SIG-M5 (cell line): ENCODE measurements around the gene F12.

Source experiments
- DNase-seq: peaks from one replicate; lab custom pipeline; 2025; lab: John Stamatoyannopoulos, UW

Gene F12

DNA sequence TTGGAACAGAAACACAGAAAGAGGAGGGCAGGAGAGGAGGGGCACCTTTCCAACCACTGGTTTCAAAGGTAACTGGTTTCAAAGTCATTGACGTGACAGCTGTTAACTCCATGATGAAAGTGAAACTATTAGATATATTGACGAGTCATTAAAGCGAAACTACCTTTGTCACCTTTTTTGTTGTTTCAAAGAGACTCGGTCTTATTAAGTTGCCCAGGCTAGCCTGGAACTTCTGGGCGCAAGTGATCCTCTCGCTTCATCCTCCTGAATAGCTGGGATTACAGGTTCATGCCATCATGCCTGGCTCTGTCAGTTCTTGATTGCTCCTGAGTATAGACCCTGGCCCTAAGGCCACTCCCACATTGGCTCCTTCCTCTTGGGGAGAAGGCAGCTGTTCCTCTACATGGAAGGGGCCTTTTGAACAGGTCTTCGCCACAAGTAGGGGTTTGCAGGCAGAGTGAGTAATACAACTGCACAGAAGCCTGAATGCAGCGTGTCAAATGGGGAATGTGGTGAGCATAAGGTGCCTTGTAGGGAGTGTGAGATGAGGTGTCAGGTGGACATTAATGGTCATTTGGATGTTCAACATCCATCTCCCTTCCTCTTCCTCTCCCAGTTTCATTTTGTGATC, 3.4 kb upstream of the F12 start:
- no peak for DNase-seq

DNA sequence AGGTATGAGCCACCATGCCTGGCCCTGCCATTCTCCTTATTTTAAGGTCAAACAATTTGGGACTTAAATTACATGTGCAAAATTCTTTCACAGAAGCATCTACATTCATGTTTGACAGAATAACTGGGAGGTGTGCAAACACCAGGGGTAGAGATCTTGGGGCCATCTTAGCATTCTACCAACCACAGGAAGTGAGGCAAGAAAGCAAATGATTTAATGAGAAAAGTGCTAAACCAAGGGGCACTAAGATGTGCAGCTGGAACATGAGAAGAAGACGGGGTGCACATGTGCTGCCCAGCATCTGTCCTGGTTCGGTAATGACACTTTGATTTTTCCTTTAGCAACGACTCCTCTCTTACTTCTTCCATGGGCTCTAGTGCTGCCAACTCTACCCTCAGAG, 1.2 kb upstream of the F12 start:
- DNase-seq: no peak

DNA sequence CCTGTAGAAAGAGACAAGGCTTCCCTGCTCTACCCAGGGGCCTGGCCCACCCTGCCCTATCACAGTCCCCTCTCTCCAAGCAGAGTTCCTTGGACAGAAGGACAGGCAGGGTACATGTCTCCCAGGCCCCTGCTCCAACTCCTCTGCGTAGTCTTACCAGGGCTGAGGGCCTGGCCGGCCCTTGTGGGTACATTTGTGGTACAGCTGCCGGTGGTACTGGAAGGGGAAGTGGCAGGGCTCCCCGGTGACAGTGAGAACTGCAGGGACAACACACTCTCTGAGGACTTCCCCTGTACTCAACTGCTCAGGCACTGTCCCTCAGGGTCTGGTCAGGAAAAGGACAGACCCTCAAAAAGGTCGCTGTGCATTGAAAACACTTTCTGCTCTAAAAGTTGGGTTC, 3.6 kb downstream of the F12 start:
- peak; percentile 31 for DNase-seq

DNA sequence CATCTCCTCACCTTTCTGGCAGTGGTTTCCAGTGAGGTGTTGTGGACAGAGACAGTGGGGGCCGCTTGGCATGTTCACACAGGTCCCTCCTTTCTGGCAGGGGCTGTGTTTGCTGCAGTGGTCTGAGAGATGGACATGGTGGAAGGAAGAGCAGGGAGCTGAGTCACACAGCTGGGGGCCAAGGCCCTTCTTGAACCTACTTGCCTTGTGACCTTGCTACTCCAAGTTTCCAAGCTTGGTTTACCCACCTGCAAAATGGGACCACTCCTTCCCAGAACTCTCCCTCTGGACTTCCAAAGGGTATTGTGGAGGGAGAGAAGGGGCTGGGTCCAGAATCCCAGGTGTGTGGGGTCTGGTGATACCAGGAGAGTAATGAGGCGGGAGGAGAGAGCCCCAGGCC, 4.1 kb downstream of the F12 start:
- no peak for DNase-seq

DNA sequence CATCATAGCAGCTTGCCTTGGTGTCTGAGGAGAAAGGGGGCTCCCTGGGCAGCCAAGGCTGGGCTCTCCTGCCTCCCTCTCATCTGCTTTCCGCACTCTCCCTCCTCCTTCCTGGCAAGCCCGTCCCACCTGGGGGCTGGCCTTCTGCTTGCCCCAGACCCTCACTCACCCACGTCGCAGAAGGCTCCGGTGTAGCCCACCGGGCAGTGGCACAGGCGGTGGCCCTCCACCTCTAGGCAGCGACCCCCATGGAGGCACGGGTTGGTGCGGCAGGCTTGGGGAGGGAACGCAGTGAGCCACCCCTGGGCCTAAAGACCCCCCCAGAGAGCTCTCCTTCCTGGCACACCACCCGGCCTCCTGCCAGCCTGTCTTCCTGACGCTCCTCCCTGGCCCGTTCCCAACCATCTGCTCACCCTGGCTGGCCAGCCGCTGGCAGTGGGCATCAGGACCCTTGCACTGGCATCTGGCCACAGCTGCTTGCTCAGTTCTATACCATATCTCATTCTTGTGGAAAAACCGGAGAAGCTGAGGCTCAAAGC, 4.7 kb downstream of the F12 start:
- DNase-seq: no peak

DNA sequence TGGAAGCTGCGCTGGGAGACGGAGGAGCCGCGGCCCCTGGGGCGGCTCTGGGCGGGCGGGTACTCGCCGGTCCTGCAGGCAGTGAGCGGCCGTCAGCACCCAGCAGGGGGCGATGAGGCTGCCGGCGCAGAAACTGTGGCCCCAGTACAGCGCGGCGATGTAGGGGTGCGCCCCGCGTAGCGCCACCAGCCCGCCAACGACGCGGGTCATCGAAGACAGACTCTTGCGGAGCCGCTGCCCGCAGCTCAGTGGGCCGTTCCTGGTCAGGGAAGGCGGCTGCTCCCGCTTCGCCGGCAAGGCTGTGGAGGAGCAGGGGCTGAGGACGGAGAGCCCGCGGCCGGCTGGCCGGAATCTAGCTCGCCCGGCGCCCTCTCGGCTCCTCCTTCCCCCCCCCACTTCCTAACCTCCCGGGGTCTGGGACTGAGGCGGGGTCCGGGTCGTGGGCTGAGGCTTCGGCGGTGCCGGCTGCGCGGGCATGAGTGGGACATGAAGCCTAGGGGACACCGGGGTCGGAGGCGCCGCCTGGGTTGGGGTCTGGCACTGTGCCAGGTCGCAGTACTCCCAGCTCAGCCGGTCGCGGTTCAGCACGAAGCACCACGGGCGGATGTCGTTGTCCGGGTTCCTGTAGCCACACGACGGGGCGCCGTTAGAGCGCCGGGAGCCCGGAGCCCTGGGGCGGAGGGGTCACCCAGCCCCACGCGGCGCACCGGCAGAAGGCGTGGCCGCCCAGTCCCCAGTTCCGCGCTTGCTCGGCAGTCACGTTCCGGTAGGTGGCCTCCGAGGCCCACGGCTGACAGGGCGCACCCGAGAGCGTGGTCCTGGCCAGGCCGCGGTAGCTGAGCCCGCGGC, 5.3 kb downstream of the F12 start:
- no peak for DNase-seq

DNA sequence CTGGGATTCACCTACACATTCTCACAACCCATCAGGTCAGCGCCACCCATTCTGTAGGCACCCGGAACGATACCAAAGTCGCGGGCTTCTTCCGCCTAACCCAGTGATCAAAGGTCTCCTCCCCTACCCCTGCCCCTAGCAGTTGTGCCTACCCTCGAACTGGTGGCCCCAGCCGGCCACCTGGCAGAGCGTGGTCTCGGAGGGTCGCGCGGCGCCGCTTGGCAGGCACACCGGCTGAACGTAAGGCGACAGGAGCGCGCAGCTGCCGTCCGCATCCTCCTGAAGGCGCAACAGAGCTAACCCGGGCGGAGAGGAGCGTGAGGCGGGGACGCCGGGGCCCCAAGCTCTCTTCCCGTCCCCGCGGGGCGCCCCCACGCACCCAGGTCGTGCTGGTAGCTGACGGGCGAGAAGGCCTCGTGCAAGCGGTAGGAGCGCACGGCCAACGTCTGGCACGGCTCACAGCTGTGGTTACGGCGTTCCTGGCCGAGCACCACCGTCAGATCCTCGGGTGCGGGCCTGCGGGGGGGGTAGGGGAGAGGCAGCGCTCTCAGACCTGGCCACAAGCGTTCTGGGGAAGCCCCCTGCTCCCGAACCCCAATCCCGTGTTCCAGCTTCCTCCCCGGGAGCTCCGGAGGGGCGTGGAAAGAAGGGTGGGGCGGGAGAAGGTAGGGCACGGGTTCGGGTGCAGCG, 6.1 kb downstream of the F12 start:
- DNase-seq: no peak

DNA sequence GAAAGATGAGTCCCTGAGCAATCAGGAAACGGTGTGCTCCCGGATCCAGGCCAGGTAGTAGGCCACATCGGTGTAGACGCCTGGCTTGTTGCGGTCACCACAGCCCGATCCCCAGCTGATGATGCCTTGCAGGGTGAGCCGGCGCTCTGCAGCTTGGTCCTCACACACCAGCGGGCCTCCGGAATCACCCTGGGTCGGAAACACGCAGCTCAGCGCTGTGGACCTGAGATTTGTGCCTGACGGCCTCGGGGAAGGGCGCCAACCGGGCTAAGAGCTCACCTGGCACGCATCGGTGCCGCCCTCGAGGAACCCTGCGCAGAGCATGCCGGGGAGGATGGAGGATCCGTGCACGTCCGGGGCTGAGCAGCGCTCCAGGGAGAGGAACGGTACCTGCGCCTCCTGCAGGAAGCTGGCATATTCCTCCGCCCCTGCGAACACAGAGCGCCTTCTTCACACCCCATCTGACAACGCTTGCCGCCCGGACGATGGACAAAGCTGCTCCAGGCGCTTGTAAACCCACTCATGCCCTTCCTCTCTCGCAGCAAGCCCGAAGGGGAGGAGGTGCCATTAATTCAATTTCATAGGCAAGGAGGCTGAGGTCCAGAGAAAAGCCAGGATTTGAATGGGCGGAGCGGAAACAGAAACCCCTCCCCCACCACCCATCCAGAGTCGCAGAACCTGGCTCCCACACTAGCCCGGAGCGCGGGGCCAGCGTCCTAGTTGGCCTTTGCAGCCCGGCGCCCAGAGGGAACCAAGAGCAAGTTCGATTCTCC, 6.9 kb downstream of the F12 start:
- no peak for DNase-seq

DNA sequence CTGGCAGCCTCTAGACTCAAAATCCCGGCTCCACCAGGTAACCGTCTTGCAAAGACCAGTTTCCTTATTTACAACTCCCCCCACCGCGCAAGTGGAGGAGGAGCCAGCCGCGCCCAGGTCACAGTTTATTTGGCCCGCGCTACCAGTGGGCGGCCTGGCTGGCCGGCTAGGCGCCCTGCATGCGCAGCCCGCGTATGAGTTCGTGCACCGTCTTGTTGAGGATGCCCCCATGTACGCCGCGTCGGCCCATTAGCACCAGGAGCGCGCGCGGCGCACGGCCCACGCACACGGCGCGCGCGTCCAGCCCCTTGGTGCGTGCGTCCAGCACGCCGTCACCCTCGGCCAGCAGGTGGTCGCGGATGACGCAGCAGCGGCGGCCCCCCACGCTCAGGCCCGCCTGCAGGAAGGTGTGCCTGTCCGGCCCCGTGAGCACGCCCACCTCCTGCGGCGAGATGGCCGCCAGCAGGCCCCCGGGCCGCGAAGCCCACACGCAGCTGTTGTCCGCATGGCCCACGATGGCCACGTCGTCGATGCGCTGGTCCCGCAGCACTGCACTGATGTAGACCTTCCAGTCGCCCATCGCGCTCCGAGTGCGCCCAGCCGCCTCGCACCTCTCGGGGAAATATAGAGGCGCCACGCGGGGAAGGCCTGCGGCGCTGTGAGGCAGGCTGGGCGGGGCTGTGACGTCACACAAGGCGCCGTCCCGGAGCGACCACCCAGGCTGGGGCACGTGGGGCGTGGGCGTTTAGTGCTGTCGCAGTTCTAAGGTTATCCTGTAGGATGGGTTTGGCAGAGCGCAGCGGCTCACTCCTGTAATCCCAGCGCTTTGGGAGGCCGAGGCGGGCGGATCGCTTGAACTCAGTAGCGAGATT, 9.1 kb downstream of the F12 start, which contains the start of gene PFN3:
PFN3 (minus strand) TSS at position 665 of the 872 bp plus-strand sequence; CDS start at position 580, 85 bp downstream.
- DNase-seq: no peak

DNA sequence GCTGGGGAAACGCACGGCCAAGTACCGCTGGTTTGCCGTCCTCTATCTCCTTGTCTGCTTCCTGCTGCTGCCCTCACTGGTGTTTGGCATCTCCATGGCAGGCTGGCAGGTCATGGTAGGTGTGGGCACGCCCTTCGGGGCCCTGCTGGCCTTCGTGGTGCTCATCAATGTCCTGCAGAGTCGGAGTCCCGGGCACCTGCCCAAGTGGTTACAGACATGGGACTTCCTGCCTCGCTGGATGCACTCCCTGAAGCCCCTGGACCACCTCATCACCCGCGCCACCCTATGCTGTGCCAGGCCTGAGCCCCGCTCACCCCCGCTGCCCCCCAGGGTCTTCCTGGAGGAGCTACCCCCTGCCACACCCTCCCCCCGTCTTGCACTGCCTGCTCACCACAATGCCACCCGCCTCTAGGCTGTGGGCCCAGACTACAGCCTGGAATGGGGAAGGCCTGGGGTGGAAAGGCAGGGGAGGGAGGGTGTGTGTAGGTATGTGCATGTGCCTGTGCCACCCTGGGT, 11.4 kb downstream of the F12 start:
- no peak for DNase-seq

DNA sequence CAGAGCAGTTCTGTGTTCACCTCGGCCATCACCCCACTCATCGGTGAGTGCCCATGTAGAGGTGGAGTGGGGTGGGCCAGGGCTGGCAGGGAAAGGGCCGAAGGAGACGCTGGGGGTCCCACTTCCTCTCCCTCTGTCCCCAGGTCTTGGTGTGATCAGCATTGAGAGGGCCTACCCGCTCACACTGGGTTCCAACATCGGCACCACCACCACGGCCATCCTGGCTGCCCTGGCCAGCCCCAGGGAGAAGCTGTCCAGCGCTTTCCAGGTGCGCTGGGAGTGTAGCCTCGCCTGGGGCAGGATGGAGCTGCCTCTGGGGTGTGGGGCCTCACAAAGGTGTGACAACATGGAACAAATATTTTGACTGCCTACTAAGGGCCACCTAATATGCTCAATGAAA, 12.6 kb downstream of the F12 start:
- DNase-seq: no peak

DNA sequence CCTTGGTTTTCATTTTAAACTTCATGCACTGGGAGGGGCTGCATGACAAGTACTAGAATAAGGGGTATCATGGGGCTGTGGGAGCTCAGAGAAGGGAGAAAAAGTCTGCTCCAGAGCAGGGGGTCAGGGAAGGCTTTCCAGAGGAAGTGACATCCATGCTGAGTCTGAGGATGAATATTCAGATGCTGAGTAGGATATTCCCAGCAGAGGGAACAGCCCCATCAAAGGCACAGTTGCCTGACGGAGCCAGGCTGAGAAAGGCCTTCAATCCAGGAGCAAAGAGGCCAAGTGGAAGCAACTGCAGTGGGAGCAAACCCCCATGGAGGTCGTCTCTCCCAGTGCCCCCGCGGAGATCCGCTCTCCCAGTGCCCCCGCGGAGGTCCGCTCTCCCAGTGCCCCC, 13.3 kb downstream of the F12 start:
- no peak for DNase-seq

DNA sequence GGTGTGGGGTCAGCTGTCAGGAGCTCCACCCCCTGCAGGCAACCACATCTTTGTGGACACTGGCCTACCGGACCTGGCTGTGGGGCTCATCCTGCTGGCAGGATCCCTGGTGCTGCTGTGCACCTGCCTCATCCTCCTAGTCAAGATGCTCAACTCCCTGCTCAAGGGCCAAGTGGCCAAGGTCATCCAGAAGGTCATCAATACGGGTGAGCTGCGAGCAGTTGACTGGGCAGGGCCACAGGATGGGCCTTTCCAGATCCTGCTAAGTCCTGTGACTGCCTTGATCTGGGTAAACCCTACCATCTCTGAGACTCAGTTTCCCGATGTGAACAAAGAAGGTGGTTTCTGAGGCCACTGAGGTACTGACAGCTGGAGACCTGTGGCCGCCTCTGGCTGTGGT, 15.4 kb downstream of the F12 start:
- no peak for DNase-seq

DNA sequence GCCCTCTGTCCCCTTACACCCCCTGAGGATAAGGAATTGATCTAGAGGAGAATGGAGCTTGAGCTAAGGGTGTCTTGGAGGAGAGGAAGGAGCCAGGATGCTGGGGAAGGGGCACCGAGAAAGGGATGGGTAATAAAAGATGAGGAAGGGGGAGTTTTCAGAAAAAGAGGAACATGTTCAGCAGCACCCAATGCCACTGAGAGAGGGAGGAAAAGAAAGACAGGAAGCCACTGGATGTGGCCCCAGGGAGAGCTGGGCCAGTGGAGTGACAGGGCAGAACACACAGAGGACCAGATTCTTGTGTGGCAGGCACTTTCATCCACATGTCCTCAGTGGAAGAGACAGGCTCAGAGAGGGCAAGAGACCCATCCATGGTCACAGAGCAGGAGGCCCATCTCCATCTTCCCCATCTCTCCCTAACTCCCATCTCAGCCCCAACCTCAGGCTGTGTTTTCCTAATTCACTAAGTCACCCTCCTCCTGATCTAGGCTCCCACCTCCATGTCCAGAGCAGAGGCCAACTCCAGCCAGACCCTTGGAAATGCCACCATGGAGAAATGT, 16.1 kb downstream of the F12 start:
- DNase-seq: no peak

DNA sequence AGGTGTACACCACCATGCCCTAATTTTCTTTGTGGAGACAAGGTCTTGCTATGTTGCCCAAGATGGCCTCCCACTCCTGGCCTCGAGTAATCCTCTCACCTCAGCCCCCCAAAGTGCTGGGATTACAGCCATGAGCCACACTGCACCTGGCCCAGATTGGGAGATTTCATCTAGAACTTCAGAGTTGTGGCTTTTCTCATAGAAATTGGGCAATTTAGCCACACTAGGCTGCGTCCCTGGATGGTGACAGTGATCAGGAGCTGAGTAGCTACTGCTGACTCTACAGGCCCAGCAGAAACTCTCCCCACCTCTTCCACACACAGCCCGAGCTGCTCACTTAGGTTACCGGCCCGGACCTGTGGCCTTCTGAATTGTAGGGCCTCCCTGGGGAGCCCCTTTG, 16.6 kb downstream of the F12 start:
- no peak for DNase-seq

DNA sequence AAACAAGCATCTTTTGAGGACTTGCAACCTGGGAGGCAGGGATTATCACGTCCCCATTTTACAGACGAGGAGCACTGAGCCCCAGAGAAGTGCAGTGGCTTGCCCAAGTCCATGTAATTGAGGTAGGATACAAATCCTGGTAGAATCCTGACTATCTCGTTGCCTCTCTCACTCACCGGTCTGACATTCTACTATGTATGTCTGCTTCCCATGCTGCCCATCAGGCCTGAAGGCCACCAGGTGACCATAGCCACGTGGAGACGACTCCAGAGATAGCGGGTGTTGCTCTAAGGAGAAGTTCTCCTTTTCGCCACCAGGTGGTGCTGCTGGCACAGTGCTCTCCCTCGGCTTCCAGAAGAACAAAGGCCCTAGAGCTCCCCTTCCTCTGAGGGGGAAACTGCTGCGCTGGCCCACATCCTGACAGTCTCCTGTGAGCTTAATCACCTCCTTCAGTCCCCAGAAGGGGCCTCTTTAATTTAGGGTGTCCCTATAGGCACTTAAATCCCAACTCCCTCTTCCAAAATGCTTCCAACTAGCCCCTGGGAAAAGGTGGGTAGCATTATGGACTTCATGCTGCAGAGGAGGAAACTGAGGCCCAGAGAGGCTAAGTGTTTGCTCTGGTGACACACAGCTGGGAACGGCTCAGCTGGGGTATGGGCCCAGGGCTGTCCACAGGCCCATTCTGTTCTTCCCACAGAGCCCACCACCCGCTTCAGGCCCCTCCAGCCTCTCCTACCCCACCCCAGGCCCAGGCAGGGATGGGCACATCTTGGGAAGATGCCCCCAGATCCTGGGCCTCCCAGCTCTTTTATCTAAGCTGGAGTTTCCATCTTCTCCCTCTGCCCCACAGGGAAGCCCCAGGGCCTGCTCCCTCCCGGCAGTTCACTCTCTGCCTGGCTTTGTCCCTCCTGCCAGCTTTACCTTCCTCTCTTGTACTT, 18.7 kb downstream of the F12 start:
- DNase-seq: no peak

DNA sequence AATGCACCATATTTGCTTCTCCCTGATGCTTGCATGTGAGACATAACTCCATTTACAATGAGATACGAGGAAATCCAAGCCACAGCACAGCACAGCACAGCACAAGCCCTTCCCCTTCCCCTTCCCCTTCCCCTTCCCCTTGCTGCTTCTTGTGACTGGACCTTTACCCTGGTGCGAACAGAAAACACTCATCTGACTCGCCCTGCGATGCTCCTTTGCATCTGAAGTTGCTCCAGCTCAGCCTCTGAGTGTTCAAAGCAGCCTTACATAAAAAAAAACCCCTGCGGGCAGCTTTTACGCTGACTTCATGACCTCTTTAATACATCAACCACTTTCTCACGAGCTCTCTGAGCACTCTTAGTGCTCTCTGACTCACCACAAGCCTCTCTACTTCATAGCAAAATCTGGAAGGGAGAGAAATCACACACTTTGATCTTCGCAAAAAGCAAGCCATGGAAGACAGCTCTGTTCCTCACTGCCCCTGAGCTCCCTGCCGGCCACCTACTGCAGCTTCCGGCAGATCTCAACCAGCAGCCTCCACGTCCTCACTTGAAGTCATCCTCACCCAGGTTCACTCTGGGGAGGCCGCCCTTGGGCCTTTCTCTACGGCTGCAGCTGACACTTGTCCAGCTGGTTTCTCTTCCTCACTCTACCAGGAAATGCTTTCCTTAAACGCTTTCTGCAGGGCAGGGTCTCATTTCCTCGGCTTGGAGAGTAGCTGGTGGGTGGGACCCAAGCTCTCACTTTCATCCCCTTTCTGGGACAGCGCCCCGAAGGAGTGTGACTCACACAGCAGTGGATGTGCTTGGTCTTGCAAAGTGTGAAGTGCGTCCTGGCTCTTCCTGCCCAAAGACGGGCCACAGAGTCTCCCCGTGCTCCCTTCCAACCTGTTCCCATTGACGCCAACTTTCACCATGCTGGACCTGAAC, 19.9 kb downstream of the F12 start:
- DNase-seq: no peak

DNA sequence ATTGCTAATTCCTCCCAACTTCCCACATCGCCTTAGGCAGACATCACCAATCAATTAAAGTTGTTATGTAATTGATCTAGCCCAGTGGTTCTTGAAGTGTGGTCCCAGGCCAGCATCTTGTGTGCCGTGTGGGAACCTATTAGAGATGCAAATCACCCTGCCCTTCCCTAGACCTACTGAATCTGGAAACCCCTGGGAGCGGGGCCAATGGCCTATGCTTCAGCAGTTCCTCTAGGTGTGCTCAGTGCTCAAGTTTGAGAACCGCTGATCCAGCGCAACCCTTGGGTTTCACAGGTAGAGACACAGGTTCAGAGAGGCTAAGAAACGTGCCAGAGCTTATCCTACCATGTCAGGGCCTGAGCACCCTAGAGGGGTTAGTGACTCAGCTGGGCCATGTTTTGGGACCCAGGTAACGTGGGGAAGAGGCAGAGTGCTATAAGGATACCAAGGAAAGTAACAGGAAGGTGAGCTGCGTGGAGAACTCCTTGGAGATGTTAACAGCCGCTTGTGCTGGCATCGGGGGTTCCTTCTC, 20.8 kb downstream of the F12 start:
- no peak for DNase-seq
